HUES48 (cell line): Measurements from ENCODE around the gene BANK1.

ENCODE experiments used
- H3K27ac ChIP-seq: one replicate; pipeline ENCODE4 v1.7.0; 2013; ENCODE audit warnings: low read depth, low read length, inconsistent platforms
- H3K27me3 ChIP-seq: 2 replicates; pipeline ENCODE4 v1.6.1; 2013; ENCODE audit warnings: mild to moderate bottlenecking, low read length; ENCODE audit not compliant: control insufficient read depth, insufficient read depth
- H3K36me3 ChIP-seq: 2 replicates; pipeline ENCODE4 v1.6.1; 2013; ENCODE audit warnings: low read length; ENCODE audit not compliant: control insufficient read depth, insufficient read depth
- H3K4me1 ChIP-seq: 2 replicates; pipeline ENCODE4 v1.6.1; 2013; ENCODE audit warnings: mild to moderate bottlenecking, low read length; ENCODE audit not compliant: control insufficient read depth, insufficient read depth
- H3K4me3 ChIP-seq: 2 replicates; pipeline ENCODE4 v1.5.1; 2013; ENCODE audit warnings: mild to moderate bottlenecking, low read depth, low read length
- H3K9ac ChIP-seq: 2 replicates; pipeline ENCODE4 v1.6.1; 2013; ENCODE audit warnings: mild to moderate bottlenecking, low read depth, low read length, moderate library complexity
- H3K9me3 ChIP-seq: 2 replicates; pipeline ENCODE4 v1.6.1; 2013; ENCODE audit warnings: low read length; ENCODE audit not compliant: control insufficient read depth, insufficient read depth

Gene BANK1

GRCh38 chr4:101933855-101934254 lies 143.3 kb downstream of the BANK1 start:
- H3K36me3 ChIP-seq, result no peaks in the 10 kb centered on the region
- no peaks in the 10 kb centered on the region for H3K27me3 ChIP-seq
- H3K9me3 ChIP-seq, result no peaks in the 10 kb centered on the region
- H3K27ac ChIP-seq, result no peak overlapping the region
- no peak overlapping the region for H3K4me3 ChIP-seq
- peaks cover 4% of the 10 kb centered on the region; the same call in 1 of the 2 replicates for H3K4me1 ChIP-seq
- H3K9ac ChIP-seq, result no peak overlapping the region

- Histone ChIP-seq H3K27ac (no peak overlapping the region), H3K4me1 (peaks cover 4% of the 10 kb centered on the region; the same call in 1 of the 2 replicates), H3K36me3 (no peaks in the 10 kb centered on the region), H3K9me3 (no peaks in the 10 kb centered on the region), H3K9ac (no peak overlapping the region), H3K4me3 (no peak overlapping the region), H3K27me3 (no peaks in the 10 kb centered on the region)
Observed at GRCh38 chr4:101938836-101939235, 148.3 kb downstream of the BANK1 start.

GRCh38 chr4:101941816-101942358 lies 151.4 kb downstream of the BANK1 start:
- H3K4me1 ChIP-seq, result peaks cover 18% of the 10 kb centered on the region
- no peak overlapping the region for H3K4me3 ChIP-seq
- no peaks in the 10 kb centered on the region for H3K36me3 ChIP-seq
- H3K9ac ChIP-seq, result no peak overlapping the region
- H3K27ac ChIP-seq, result no peak overlapping the region
- no peaks in the 10 kb centered on the region for H3K27me3 ChIP-seq
- no peaks in the 10 kb centered on the region for H3K9me3 ChIP-seq

GRCh38 chr4:101942891-101943290 lies 152.4 kb downstream of the BANK1 start:
- peaks cover 18% of the 10 kb centered on the region for H3K4me1 ChIP-seq
- H3K27me3 ChIP-seq, result no peaks in the 10 kb centered on the region
- H3K27ac ChIP-seq, result no peak overlapping the region
- H3K36me3 ChIP-seq, result no peaks in the 10 kb centered on the region
- no peak overlapping the region for H3K9ac ChIP-seq
- H3K4me3 ChIP-seq, result no peak overlapping the region
- H3K9me3 ChIP-seq, result no peaks in the 10 kb centered on the region

- H3K9ac ChIP-seq, result no peak overlapping the region
- H3K9me3 ChIP-seq, result no peaks in the 10 kb centered on the region
- H3K4me1 ChIP-seq, result peaks cover 26% of the 10 kb centered on the region
- peak overlapping the region; percentile 75 for H3K27ac ChIP-seq
- H3K4me3 ChIP-seq, result no peak overlapping the region
- H3K36me3 ChIP-seq, result no peaks in the 10 kb centered on the region
- no peaks in the 10 kb centered on the region for H3K27me3 ChIP-seq
Observed at GRCh38 chr4:101944649-101945048, 154.1 kb downstream of the BANK1 start.

GRCh38 chr4:101948055-101948454 lies 157.5 kb downstream of the BANK1 start:
- Histone ChIP-seq H3K9ac (no peak overlapping the region), H3K27me3 (no peaks in the 10 kb centered on the region), H3K36me3 (no peaks in the 10 kb centered on the region), H3K27ac (no peak overlapping the region), H3K4me1 (peaks cover 43% of the 10 kb centered on the region), H3K9me3 (no peaks in the 10 kb centered on the region), H3K4me3 (no peak overlapping the region)

GRCh38 chr4:101948951-101949350 lies 158.4 kb downstream of the BANK1 start:
- Histone ChIP-seq H3K27ac (no peak overlapping the region), H3K36me3 (no peaks in the 10 kb centered on the region), H3K4me1 (peaks cover 51% of the 10 kb centered on the region)

GRCh38 chr4:101950258-101950979 lies 159.9 kb downstream of the BANK1 start:
- H3K9ac ChIP-seq, result no peak overlapping the region
- no peak overlapping the region; the same call in 1 of the 2 replicates for H3K4me3 ChIP-seq
- H3K4me1 ChIP-seq, result peaks cover 45% of the 10 kb centered on the region
- peak overlapping the region; percentile 67 for H3K27ac ChIP-seq
- H3K36me3 ChIP-seq, result no peaks in the 10 kb centered on the region
- H3K27me3 ChIP-seq, result no peaks in the 10 kb centered on the region
- no peaks in the 10 kb centered on the region for H3K9me3 ChIP-seq

More at GRCh38 chr4:101948951-101949350, 158.4 kb downstream of the BANK1 start:
- H3K27me3 ChIP-seq, result no peaks in the 10 kb centered on the region
- no peak overlapping the region for H3K9ac ChIP-seq
- H3K4me3 ChIP-seq, result no peak overlapping the region
- no peaks in the 10 kb centered on the region for H3K9me3 ChIP-seq

- Histone ChIP-seq H3K27me3 (no peaks in the 10 kb centered on the region), H3K4me1 (peaks cover 42% of the 10 kb centered on the region), H3K9me3 (no peaks in the 10 kb centered on the region), H3K4me3 (no peak overlapping the region), H3K27ac (no peak overlapping the region), H3K36me3 (no peaks in the 10 kb centered on the region), H3K9ac (no peak overlapping the region)
Observed at GRCh38 chr4:101952985-101953384, 162.5 kb downstream of the BANK1 start.

- Histone ChIP-seq H3K36me3 (no peaks in the 10 kb centered on the region), H3K27ac (peak overlapping the region; percentile 63), H3K4me1 (peaks cover 41% of the 10 kb centered on the region), H3K4me3 (no peak overlapping the region), H3K27me3 (no peaks in the 10 kb centered on the region), H3K9me3 (no peaks in the 10 kb centered on the region), H3K9ac (peak overlapping the region; percentile 22; the same call in 1 of the 2 replicates)
Observed at GRCh38 chr4:101953949-101954348, 163.4 kb downstream of the BANK1 start.

GRCh38 chr4:101954351-101954750 lies 163.8 kb downstream of the BANK1 start:
- Histone ChIP-seq H3K36me3 (no peaks in the 10 kb centered on the region), H3K4me1 (peaks cover 37% of the 10 kb centered on the region), H3K4me3 (no peak overlapping the region), H3K9me3 (no peaks in the 10 kb centered on the region), H3K9ac (peak overlapping the region; percentile 28; the same call in 1 of the 2 replicates), H3K27ac (peak overlapping the region; percentile 63), H3K27me3 (no peaks in the 10 kb centered on the region)
